NCI-H2029 treated with DMSO at 0.1 percent for 48 hours (cell line): ENCODE measurements around the gene DNAJB4.
A peak's percentile ranks its signal among the peaks of the same experiment; 100 is the strongest.

Experiments used
- DNase-seq: peaks from one replicate; lab custom pipeline; 2025; lab: John Stamatoyannopoulos, UW

The DNAJB4 gene

DNA sequence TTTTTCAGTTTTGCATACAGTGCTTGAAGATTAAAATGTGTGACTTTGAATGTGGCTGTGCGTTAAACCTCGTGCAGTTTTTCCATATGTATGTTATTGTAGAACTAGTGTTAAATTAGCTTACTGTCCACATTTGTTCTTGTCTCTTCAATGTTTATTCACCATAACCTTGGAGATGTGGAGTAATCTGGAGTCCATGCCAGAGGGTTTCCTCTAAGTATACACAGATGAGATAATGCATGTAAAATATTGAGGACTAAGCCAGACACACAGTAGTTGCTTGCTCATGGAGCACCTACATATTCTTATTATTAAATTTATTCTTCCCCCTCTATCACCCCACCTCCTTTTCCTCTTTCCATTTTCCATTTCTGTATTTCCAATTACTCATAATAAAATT lies 33.3 kb downstream of the DNAJB4 start:
- peak; percentile 80 for DNase-seq

DNA sequence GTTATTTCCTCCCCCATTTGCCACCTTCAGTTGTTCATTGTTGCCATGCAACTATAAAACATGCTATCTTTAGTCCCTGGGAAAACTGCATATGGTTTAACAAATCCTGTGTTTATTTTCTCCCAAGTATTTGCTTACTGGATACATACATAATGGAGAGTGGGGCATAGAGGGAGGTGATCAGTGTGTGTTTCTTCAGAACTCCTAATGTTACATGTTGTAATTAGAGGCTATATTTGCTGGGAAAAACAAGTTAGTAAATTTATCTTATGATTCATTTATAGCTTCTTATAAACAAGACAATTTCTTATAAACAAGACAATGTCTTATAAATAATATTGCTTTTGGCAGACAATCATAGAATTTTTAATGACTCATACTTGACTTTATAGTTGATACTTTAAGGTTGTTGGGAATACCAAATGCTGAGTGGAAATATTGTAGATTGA lies 33.8 kb downstream of the DNAJB4 start:
- DNase-seq, result peak; percentile 80

- no peak for DNase-seq
Observed at GRCh38 chr1:78040484-78041089, 35.8 kb downstream of the DNAJB4 start.

DNA sequence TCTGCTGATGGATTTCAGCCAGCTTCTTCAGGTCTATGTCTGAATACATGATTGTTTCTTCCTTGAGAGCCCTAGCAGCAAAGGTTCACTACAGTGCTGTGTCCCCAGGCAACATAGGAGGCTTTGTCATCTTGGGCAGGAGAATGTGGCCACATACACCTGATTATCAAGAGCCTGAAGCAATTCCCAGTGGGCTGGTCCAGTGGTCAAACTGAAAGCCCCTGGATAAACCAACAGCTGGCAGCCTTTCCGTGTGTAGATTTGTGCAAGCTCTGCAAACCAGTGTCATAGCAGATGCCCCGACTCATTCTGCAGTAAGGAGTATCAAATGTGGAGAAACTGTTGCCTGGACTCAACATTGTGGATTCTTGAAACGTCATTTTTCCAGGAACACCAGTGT lies 38.7 kb downstream of the DNAJB4 start:
- DNase-seq, result no peak

DNA sequence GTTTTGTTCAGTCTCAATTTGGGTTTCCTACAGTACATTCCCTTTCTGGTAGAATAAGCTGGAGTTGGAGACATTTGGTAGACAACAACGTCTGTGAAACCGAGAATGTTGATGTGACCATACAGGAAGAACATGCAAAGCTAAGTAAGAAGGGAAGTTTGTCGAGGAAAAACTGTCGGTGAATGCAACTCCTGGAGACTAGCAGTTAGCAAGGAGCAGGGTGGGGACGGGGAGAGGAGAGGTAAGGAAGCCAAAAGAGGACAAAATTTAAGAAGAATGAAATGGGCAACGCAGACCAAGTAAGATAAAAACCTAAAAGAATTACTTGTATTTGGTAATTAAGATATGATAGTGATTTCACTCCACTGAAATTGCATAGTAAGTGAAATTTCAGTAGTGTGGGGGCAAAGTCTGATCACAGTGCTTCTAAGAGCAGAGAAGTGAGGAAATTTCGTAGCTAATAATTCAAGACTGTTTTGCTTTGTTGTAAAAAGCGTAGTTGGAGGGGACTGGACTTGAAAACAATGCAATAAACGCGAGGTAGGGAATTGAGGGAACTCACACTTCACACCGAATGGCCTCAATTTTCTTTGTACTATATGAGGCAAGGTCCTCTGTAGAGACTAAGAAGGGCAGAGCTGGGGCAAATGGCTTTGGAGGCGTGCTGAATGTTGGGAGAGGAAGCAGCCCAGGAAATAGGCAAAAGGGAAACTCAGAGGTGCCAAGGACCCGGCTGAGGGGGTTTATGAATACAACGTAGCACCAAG lies 40.2 kb downstream of the DNAJB4 start:
- no peak for DNase-seq

DNA sequence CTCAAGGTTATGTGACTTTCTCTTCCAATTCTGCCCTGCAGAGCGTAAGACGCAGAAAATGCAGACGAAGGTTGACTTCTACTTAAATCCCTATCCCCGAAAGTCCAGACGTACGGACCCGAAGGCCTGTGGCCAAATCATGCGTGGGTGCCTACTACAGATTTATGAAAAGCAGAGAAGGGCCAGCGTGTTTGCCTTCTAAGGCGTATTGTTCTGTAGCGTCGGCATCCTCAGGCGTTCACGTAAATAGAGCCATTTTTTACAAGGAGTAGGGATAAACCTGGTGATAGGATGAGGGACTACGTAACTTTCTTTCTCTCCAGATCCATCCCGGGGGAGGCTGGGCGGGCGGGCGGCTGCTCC lies 40.8 kb downstream of the DNAJB4 start:
- no peak for DNase-seq

GRCh38 chr1:78045926-78046778 lies 41.4 kb downstream of the DNAJB4 start, which contains the start of gene GIPC2:
Gene GIPC2, plus strand, starts transcription at chr1:78045966. Its CDS starts 129 bp downstream, at chr1:78046095.
- DNase-seq, result no peak

DNA sequence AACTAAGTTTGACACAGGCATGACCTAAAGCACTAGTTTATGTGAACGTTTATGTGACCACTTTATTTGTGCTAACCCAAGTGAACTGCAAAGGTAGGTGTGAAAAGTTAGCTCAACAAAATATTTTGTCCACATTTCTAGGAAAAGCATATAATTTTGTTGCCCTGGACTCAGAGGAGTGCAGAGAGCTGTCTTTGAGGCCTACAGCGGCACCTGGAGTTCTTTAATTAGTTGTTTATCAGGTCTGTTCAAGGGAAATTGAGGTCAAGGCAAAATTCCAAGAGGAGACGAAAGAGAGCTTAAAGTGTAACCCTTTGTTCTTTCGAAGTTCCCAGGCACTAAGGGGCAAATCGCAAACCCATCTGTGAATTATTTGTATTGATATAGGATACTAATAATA lies 42.4 kb downstream of the DNAJB4 start:
- no peak for DNase-seq

DNA sequence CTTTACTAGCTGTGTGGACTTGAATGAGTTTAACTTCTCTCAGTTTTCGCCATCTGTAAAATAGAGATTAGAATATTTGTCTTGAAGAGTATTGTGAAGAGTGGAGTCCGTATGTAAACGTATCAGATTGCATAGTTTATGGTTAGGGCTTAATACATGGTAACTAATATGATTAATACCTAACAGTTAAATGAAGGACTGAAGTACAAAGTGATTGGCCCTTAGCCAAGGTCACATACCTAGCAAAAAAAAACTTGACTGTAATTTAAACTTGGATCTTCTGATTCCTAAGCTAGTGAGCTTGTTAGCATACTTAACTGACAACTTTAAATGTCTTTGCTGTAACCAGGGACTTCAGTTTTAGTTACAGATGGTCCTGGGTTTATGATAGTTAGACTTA lies 42.9 kb downstream of the DNAJB4 start:
- no peak for DNase-seq

DNA sequence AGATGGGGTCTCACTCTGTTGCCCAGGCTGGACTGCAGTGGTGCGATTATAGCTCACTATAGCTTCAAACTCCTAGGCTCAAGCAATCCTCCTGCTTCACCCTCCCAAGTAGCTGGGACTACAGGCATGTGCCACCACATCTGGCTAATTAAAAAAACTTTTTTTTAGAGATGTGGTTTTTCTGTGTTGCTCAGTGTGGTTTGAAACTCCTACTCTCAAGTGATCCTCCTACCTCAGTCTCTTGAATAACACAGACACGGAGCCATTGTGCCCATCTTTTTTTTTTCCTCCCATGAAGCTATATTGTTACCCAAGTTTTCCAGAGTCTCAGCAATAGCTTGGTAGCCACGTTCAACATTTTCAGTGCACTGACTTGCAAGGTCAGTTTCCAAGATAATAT lies 43.7 kb downstream of the DNAJB4 start:
- DNase-seq, result no peak

DNA sequence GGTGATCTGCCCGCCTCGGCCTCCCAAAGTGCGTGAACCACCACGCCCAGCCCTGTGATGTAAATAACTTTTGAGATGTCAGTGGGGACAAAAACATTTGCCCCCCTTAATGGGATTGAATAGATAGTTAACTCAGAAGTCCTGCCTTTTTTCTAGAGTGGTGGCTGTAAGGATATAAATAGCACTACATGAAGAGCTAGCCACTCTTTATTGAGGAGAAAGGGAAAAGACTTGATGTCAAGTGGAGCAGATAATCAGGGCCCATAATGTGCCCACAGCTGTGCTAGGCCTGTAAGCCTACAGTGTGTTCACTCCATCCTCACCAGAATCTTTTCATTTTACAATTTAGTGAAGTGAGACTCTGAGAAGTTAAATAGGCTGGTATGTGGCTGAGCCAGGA lies 44.7 kb downstream of the DNAJB4 start:
- DNase-seq, result no peak

DNA sequence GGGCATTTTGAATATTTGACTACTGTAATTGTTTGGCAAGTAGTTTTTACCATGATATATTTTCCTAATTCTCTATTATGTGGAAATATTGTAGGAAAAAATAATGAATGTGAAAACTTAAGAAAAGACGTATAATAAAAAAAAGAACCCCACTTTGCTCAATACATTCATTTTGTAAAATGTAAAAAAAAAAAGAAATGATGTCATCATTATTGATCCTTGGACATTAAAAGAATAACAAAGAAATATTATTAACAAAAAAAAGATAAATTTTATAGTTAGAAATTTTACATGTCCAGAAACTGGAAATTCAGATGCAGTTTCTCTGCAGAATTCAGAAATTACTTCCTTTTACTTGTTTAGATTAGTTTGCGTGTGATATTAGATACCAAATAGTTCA lies 46.3 kb downstream of the DNAJB4 start:
- no peak for DNase-seq

- DNase-seq, result no peak
Observed at GRCh38 chr1:78052685-78053405, 48.1 kb downstream of the DNAJB4 start.

GRCh38 chr1:78053498-78053897 lies 48.8 kb downstream of the DNAJB4 start:
- DNase-seq, result no peak

- DNase-seq, result no peak
Observed at GRCh38 chr1:78054559-78054958, 49.8 kb downstream of the DNAJB4 start.

- no peak for DNase-seq
Observed at GRCh38 chr1:78054972-78055371, 50.2 kb downstream of the DNAJB4 start.

GRCh38 chr1:78055565-78056132 lies 50.9 kb downstream of the DNAJB4 start:
- DNase-seq, result no peak

- no peak for DNase-seq
Observed at GRCh38 chr1:78058670-78059069, 53.9 kb downstream of the DNAJB4 start.

GRCh38 chr1:78060857-78061563 lies 56.3 kb downstream of the DNAJB4 start:
- no peak for DNase-seq

GRCh38 chr1:78061825-78062523 lies 57.2 kb downstream of the DNAJB4 start:
- DNase-seq, result no peak
